GM18502 (cell line): ENCODE data around the gene DSCAM.

ENCODE experiments used
- ATAC-seq: cut with Tn5 transposase; IDR thresholded peaks from one replicate; pipeline ENCODE4 v1.9.1; 2021; ENCODE audit warnings: mild to moderate bottlenecking; ENCODE audit not compliant: unreplicated experiment, poor library complexity

Gene DSCAM

DNA sequence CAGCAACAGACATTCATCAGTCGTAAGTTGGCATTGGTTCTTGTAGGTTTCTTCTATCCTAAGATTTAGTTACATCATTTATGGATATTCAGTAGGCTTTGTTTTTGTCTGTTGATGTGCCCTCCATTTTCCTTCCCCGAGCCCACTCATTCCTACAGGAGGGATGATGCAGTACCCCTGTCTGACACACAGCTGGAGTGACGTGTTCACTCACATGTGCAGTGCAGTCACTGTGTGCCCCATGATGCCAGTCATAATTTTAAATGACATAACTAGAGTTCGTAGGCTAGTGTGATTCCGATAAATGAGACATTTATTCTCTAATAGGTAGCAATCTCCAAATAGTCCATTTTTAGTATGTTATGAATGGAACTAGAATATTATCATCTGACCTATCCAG lies 438.4 kb downstream of the DSCAM start:
- ATAC-seq = no peak

DNA sequence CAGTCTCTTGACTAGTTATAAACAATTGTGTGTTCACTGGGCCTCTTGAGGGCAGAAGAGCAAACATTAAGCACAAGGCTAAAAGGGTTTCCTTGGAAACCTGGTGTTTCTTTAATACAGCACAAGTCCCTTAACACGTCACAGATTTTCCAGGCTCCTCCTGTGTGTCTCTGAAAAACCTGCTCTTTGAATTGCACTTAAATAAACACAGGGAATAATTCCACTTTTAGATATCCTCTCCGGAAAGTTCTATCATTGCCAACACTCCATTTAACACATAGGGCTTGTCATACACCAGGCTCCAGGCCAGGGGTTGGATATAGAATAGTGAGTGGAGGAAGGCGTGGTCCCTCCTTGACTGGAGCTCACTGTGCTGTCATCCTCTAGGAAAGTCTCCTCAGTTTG lies 442.6 kb downstream of the DSCAM start:
- ATAC-seq = no peak

DNA sequence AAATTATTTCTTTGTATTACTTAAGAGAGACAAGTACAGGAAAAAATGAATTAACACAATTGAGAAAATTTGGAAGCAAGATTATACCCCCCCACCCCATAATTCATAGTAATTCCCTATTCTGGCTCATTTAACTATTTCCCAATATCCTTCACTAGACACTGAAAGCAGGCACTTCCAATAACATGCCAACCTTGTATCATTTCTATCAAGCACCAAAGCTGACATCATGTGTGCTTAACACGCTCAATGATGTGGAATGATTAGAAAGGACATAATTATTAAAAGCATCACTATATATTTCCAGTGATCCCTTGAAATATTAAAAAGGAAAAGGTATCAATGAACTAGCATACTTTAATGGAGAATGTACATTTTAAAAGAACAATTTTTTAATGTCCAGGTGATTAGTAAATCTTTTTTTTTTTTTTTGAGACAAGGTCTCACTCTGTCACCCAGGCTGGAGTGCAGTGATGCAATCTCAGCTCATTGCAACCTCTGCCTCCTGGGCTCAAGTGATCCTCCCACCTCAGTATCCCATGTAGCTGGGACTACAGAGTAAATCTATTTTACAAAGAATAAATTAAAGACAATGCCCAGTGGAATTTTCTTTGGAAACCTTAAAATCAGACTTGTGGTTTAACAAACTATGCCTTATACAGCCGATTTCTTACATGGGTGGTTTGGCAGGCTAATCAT lies 443.9 kb downstream of the DSCAM start:
- no peak for ATAC-seq

DNA sequence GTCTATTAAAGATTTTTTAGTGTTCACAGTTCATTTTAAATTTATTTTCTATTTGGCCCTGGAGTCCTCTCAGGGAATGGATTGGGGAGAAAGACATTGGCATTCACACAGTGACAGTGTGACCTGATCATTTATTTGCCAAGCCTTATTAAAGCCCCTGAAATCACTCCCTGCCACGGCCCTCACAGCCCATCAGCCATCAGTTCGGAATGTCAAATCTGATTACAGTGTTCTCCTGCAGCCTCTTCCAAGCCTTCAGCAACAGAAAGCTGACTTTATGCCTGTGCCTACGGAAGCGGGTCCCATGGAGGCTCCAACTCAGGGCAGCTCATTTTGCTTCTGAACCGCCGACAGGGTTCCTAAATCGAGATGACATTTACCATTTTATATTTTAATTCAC lies 451.2 kb downstream of the DSCAM start:
- no peak for ATAC-seq

DNA sequence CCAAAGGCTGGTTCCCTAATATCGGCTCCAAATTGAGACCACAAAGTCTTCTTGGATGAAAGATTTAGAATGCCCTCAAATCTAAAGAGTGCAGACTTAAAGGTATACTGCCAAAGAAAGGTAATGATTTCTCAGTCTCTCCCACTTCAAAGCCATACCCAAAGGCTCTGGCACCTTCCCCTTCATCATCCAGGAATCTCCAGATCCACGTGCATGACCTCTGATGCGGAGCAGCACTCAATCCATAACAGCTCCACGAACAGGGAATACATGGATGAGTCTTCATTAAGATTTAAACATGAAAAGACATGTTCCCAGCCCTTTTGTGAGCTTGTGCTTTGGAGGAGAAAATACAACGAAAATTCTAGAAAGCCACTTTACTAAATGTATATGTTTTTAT lies 453.9 kb downstream of the DSCAM start:
- no peak for ATAC-seq

DNA sequence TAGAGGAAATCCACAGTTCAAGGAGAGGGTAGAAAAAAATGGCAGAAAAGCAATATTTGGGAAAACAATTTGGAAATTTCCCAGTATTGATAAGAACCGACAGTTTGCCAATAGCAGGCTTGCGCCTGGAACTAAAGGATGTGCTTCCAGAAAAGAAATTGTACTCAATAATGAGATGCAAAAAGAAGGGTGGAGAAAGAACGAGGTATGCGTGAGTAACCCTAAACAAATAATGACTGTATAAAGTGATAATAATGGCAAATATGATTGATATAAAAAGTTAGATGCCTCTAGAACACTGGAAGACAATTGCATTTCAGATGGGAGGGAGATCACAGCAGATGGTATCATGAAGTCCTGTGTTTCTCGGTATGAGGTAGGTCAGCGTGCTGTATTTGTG lies 458.9 kb downstream of the DSCAM start:
- no peak for ATAC-seq

DNA sequence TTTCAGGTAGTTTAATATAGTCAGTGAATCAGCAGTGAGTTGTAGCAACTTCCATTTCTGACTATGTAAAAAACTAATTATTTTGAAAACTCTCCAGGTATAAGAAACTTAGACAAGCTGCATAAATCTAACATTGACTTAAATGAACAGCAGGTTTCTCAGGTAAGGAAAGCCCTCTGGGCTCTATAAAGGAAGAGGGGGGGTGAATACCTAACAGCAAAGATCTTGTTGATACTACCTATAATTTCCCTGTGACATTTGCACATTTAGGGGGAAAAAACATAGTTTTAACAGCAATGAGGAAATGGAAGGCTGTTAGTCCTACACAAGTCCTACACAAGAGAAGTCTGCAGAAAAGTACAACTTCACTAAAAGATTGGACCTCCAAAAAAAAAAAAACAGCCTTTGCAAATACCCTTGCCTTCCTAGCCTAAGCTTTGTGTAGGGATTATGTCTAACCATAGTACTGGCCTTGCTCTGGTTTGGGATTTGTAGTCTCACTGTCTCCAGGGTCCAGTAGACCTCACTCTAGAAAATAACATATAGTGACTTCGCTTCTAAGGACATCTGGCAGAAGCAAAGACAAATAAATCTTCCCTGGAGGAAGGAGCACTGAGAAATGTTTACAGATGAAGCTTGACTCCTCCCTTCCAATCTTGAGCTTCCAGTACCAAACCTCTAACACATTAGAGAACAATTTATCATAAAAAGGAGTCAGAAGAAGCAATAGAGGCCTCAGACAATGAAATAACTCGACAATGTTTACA lies 459.8 kb downstream of the DSCAM start:
- ATAC-seq = no peak

DNA sequence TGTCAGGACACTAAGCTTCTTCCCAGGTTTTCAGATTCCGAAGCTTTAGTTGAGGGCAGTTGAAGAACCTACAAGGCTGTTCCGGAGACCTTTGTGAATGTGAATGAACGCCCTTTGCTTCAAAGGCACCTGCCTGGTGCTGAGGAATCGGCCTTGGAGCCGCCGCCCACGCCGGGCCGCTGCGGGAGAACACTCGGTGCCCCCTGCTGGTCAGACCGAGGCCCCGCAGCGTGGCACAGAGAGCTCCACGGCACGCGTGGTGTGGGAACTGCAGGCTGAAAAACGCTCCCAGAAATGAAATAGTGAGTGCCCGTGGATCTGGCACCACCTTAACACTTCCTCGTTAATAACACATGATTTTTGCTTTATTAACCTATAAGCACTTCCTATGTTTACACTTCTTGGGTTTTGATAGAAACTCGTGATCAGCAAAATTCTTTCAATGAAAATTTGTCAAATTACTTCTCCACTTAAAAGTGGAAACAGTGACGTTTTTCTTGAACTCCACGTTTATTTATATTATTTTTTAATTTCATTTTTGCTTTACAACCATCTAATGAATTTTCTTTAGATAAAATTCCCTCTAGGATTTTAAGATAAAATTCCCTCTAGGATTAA lies 460.6 kb downstream of the DSCAM start:
- no peak for ATAC-seq

DNA sequence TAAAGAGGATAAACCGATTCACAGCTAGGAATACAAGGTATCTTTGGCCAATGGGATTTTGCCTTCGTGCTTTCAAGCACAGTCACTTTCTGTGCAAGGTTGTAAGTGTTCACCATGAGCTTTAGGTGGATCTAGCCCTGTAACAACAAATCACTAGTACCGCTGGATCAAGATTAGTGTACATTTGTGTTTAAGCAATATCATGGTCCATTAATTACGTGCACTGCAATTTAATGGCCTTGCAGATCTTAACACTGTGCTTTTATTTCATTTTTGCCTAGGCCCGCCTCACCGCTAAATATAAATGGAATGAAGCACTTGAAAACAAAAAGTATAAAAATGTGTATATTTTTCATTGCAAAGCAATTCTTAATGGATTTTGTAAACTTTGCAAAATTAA lies 461.1 kb downstream of the DSCAM start:
- ATAC-seq = no peak

DNA sequence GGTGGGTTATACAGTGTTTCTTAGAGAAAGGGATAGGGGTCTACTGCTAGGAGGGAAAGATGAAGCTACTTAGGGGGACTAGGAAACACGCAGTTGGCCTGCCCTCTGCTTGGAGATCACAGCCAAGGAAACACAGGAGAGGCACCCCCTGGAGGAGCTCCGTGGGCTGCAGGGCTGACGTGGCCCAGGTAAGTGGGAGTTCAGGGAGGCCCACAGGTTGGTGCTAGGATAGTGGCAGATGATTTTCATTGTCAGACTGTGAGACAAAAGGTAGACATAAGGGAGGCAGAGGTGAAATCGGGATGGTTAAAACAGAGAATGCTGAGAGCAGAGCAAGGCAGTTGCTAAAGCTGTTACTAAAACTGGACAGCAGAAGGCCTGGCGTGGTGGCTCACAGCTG lies 463.0 kb downstream of the DSCAM start:
- no peak for ATAC-seq

DNA sequence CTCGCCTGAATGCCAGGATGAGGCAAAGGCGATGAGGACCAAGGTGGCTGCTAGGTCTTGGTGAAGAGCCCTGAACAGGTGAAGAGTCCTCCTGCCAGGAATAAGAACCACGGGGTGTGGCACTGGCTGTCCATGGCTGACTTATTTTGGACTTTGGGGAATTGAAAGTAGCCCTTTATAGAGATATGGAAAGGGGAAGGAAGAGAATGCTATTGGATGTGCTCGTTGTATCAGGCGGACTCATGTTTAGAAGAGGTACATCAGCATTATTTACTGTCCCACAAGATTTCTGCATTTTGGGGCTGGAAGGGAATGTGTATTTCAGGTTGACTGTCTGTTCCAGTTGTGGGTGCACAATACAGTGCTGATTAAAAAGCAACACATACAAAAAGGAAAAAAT lies 465.8 kb downstream of the DSCAM start:
- no peak for ATAC-seq

DNA sequence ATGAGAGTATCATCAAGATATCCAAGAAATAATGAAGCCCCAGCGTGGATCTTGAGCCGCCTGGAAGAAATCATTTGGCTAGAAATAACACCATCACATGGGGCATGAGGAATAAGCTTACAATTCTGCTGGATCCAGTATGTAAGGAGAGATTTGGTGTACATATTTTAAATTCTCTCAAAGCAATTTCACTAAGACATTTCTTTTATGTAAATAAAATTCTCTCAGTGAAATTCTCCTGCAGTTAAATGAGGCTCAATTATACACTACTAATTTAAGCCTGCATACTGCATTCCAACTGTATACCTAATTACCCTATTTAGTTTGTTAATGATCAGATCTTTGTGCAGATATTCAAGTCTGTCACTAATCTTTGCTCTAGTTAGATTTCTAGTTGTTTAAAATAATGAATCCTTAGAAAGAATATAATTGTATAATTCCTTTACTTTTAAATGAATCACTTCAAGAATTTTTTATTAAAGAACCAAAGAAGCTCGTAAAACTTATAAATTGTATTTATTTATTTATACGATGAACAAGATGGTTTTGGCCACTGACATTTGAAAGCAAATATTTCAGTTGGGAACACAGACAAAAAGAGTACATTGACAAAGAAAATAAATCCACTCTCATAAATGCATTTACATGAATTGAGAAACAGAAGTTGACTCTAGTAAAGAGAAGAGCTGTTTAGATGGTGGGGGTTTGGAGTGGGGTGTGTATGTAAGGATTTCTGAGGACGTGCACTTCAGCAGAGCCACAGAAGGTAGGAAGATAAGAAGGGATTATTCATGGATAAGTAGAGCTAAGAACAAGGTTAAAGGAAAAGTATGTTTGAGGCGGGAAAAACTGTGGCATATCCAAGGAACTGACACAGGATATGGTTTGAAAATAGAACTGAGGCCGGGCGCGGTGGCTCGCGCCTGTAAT lies 466.8 kb downstream of the DSCAM start:
- ATAC-seq = no peak

DNA sequence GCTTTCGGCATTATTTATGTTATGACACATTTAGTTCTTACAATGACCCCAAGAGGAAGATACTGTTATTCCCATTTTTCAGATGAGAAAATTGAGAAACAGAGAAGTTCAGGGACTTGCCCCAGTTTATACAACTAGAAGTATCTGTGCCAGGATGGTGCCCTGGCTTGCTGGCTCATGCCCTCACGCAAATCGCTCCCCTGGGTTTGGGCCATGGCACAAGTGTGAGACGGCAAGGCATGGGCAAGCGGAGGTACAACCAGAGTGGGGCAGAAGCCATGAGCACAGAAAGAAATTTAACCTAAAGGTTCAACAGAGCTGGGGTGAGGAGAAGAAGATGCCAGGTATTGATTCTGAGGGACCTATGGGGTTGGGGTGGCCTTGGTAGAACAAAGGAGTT lies 469.8 kb downstream of the DSCAM start:
- no peak for ATAC-seq

DNA sequence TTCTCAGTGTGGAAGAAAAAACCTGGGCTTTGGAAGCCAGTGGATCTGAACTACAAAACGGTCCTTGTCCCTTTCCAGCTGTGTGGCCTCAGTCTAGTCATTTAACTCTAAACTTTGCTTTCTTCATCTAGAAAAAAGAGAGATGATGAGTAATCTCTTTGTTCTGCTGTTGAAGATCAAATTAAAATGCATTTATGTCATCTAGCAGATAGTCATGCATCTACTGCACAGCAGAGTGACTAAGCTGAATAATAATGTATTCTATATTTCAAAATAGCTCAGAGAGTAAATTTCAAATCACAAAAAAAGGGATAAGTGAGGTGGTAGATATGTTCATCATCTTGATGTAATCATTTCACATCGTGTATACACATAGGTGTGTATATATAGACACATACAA lies 473.2 kb downstream of the DSCAM start:
- no peak for ATAC-seq

DNA sequence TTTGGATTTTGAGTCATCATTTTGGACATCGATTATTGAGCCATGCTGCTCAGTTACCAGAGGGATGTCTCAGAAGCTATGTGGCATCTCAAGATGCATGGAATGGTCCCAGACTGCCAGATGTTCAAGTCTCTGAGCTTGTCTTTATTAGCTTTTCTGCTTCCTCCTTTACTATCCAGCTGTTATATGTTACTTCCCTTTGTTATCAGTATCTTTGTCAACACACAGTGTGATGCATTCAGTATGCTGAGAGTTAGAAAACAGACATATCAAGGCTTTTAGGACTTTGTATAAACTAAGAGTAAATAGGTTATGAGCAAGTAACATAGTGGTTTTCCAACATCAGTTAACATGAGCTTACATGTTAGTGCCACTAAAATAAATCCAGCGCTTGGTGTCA lies 474.5 kb downstream of the DSCAM start:
- ATAC-seq = no peak

DNA sequence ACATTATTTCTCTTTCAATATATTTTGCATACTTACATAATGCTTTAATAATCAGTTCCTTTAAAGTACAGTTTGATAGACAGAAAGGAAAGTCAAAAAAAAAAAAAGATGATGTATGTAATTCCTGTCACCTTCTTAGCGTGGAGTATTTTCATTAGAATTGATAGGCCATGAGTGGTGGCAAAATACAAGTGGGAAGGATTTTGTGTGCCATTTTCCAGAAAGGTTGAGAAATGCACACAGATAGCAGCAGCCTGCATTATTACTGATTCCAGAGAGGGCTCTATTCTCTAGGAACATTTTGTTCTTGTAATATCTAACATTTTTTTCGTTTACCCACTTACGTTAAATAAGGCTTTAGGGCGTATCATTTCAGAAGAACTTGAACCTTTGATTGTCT lies 475.6 kb downstream of the DSCAM start:
- ATAC-seq = no peak

DNA sequence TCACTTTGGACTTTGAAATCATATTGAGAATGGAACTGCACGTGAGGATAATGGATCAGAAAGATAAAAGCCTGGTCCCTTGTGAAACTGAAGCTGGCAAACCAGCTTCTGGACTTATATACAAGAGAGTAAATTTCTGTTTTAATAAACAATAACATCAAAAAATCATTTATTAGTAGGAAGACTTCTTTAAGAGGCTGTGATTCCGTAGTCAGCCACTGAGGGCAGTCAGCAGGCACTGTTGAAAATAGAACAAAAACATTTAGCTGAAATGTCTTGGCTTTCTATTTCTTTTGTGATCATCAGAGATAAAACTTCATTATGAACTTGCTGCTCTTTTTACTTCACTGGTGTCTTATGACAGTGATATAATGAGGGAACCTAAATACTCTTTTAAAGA lies 490.3 kb downstream of the DSCAM start:
- no peak for ATAC-seq

DNA sequence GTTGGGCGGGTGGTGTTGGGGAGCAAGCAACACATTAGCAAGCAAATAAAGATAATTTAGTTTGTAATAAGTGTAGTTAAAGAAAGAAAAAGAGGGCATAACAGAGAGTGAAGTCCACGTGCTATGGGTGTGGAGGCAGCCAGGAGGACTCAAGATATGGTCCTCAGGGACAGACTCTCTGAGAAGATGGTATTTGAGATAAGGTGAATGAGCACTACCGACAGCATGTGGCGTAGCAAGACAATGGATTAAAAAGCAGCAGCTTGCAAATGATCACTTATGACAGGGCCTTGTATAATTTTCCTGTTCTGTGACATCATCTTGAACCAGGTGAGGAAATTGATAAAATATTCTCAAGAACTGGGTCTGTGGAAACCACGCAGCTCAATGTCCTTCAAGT lies 491.9 kb downstream of the DSCAM start:
- ATAC-seq = no peak

DNA sequence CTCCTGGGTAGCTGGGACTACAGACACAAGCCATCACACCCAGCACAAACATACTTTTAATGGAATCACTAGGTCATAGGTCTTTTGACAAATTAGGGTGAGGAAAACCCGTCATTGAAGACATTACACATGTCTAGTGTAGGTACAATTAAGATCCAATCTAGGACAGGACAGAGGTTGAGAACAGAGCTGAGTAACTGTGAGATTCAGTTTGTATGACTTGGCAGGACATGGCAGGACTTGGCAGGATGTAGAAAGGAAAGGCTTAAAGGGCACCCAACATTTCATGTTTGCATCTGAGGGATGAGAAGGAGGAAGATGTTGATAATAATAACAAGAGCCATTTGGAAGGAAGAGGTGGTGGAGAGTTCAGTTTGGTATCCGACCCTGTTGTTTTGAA lies 496.0 kb downstream of the DSCAM start:
- ATAC-seq = no peak

DNA sequence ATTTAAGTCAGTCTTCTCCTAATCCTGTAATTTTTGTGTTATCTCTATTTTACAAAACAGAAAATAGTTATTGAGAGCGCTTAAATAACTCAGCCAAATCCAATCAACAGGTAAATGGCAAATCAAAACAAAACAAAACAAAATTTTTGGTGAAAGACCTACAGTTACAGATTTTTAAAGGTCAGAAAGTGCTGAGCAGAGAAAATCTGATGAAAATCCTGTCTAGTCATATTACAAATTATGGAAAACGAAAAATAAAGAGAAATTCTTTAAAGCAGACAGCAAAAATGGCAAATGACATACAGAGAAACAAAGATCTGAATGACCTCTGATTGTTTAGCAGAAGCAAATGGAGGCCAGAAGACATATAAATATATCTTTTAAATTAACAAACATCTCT lies 497.4 kb downstream of the DSCAM start:
- no peak for ATAC-seq
